ENCODE measurements around the gene GPATCH2L.

GPATCH2L gene

DNA sequence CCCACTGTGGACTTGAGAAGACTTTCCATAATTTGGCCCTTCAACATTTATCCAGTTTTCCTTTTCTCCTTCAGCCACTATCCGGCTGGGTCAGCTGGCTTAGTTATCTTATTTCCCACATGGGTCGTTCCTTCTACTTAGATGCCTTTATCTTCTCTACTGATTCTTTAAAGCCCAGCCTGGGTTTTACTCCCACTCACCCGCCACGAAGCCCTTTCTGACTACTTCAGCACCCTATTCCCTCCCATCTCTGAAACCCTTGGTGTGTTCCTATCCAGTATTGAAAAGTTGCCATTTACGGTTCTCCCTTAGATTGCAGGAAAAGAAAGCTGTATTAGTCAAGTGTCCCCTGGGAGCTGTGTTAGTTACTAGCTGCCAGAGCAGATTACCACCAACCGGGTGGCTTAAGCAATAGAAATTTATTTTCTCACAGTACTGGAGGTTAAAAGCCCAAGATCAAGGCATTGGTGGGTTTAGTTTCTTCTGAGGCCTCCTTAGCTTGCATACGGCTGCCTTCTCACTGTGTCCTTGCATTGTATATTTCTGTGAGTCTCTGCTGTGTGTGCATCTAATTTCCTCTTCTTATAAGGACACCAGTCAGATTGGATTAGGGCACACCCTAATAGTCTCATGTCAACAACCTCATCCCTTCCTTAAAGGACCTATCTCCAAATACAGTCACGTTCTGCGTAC lies 105.5 kb downstream of the GPATCH2L start:
- no peak overlapping the region for H3K27ac ChIP-seq
- no peak for TF ChIP-seq CTCF (IDR thresholded peaks at IDR 0.05)

GRCh38 chr14:76257842-76258397 lies 106.2 kb downstream of the GPATCH2L start:
- no peak overlapping the region for H3K27ac ChIP-seq
- TF ChIP-seq ZFX (IDR thresholded peaks at IDR 0.05; ENCODE audit: borderline replicate concordance): no peak
- TF ChIP-seq CTCF (IDR thresholded peaks at IDR 0.05): no peak

GRCh38 chr14:76259029-76259735 lies 107.5 kb downstream of the GPATCH2L start:
- H3K27ac ChIP-seq: no peak overlapping the region
- no peak for TF ChIP-seq CTCF (IDR thresholded peaks at IDR 0.05)
- no peak for TF ChIP-seq ZFX (IDR thresholded peaks at IDR 0.05; ENCODE audit: borderline replicate concordance)

DNA sequence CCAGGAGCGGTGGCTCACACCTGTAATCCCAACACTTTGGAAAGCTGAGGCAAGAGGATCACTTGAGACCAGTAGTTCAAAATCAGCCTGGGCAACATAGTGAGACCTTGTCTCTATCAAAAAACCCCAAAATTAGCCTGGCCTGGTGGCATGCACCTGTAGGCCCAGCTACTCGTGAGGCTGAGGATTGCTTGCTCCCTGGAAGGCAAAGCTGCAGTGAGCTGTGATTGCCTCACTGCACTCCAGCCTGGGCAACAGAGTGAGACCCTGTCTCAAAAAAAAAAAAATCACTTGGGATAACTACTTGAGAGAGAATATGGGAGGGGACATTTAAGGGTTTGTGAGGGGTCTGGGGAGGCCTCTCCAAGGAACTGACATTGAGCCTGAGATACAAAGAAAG lies 109.0 kb downstream of the GPATCH2L start:
- TF ChIP-seq CTCF (IDR thresholded peaks at IDR 0.05) (no peak), ZFX (IDR thresholded peaks at IDR 0.05; ENCODE audit: borderline replicate concordance) (no peak)
- H3K27ac ChIP-seq: no peak overlapping the region

- H3K27ac ChIP-seq: no peak overlapping the region
- TF ChIP-seq ZFX (IDR thresholded peaks at IDR 0.05; ENCODE audit: borderline replicate concordance): no peak
- TF ChIP-seq CTCF (IDR thresholded peaks at IDR 0.05): no peak
Observed at GRCh38 chr14:76261371-76261811, 109.7 kb downstream of the GPATCH2L start.

GRCh38 chr14:76262641-76263040 lies 110.9 kb downstream of the GPATCH2L start:
- TF ChIP-seq CTCF (IDR thresholded peaks at IDR 0.05): no peak
- no peak for TF ChIP-seq ZFX (IDR thresholded peaks at IDR 0.05; ENCODE audit: borderline replicate concordance)
- no peak overlapping the region for H3K27ac ChIP-seq
